Activated naive CD4-positive, alpha-beta T cell treated with anti-CD3 and anti-CD28 coated beads for 36 hours (primary cell): ENCODE measurements around the gene ZC3H7B. TPM values are rescaled to one million over a fixed set of nuclear protein-coding genes. Genes with fewer than 3 reads are reported as not detected.

Experiments
- CTCF ChIA-PET: fragments of 350-600 bp; sonication (Branson Sonifier 250); formaldehyde crosslinking; loops from one replicate; lab custom pipeline; 2021; ENCODE audit warnings: antibody characterized with exemption; lab: Charles Lee
- DNase-seq: peaks from one replicate; pipeline ENCODE4 v3.0.0-alpha.2; 2020
- H3K27ac Mint-ChIP-seq: one replicate; pipeline ENCODE4 v1.8.0; 2021; ENCODE audit warnings: mild to moderate bottlenecking, mixed read lengths
- H3K27me3 Mint-ChIP-seq: one replicate; pipeline ENCODE4 v1.8.0; 2021; ENCODE audit warnings: low read depth, mixed read lengths
- H3K36me3 Mint-ChIP-seq: one replicate; pipeline ENCODE4 v1.8.0; 2021; ENCODE audit warnings: low read depth, mixed read lengths
- H3K4me1 Mint-ChIP-seq: one replicate; pipeline ENCODE4 v1.8.0; 2021; ENCODE audit warnings: low read depth, mixed read lengths
- H3K4me3 Mint-ChIP-seq: one replicate; pipeline ENCODE4 v1.8.0; 2021; ENCODE audit warnings: mild to moderate bottlenecking, moderate library complexity, mixed read lengths
- H3K9me3 Mint-ChIP-seq: one replicate; pipeline ENCODE4 v1.8.0; 2021; ENCODE audit warnings: mixed read lengths
- intact Hi-C: fragments of 100-400 bp; cut with micrococcal nuclease; formaldehyde crosslinking; loops from one replicate; pipeline ENCODE4 v1.15.1; 2023
- total RNA-seq, 2 experiments: library from RNA; stranded (reverse); gene quantifications; one replicate each; pipeline ENCODE4 v1.2.3, GENCODE V29; 2021

The ZC3H7B gene
- total RNA-seq, 2 experiments from 2014 or later: 30.0 to 30.3 TPM

- H3K36me3 Mint-ChIP-seq: peaks cover 22% of the 10 kb centered on the region
- no peaks in the 10 kb centered on the region for H3K4me1 Mint-ChIP-seq
- no peak for DNase-seq
- intact Hi-C loops: no loop called here
- no peaks in the 10 kb centered on the region for H3K27me3 Mint-ChIP-seq
- no peak overlapping the region for H3K27ac Mint-ChIP-seq
- H3K9me3 Mint-ChIP-seq: no peaks in the 10 kb centered on the region
- H3K4me3 Mint-ChIP-seq: no peak overlapping the region
- CTCF ChIA-PET: no interaction called here
Measured at GRCh38 chr22:41351011-41351410, 49.7 kb downstream of the ZC3H7B start.

- no peak for DNase-seq
- CTCF ChIA-PET: no interaction called here
- H3K9me3 Mint-ChIP-seq: no peaks in the 10 kb centered on the region
- H3K36me3 Mint-ChIP-seq: peaks cover 22% of the 10 kb centered on the region
- no peaks in the 10 kb centered on the region for H3K4me1 Mint-ChIP-seq
- intact Hi-C loops: no loop called here
- H3K4me3 Mint-ChIP-seq: no peak overlapping the region
- H3K27ac Mint-ChIP-seq: no peak overlapping the region
- no peaks in the 10 kb centered on the region for H3K27me3 Mint-ChIP-seq
Measured at GRCh38 chr22:41352058-41352457, 50.7 kb downstream of the ZC3H7B start.

GRCh38 chr22:41353862-41354575 lies 52.7 kb downstream of the ZC3H7B start:
- Mint-ChIP-seq H3K36me3 (peaks cover 18% of the 10 kb centered on the region), H3K4me3 (no peak overlapping the region), H3K9me3 (no peaks in the 10 kb centered on the region), H3K4me1 (no peaks in the 10 kb centered on the region), H3K27ac (no peak overlapping the region), H3K27me3 (no peaks in the 10 kb centered on the region)
- CTCF ChIA-PET: no interaction called here
- intact Hi-C loops: no loop called here
- DNase-seq: no peak

GRCh38 chr22:41354979-41355378 lies 53.7 kb downstream of the ZC3H7B start:
- CTCF ChIA-PET: no interaction called here
- intact Hi-C loops: no loop called here
- DNase-seq: no peak
- H3K4me1 Mint-ChIP-seq: no peaks in the 10 kb centered on the region
- peaks cover 13% of the 10 kb centered on the region for H3K36me3 Mint-ChIP-seq
- no peak overlapping the region for H3K4me3 Mint-ChIP-seq
- no peaks in the 10 kb centered on the region for H3K27me3 Mint-ChIP-seq
- H3K9me3 Mint-ChIP-seq: no peaks in the 10 kb centered on the region
- no peak overlapping the region for H3K27ac Mint-ChIP-seq

GRCh38 chr22:41355895-41356294 lies 54.6 kb downstream of the ZC3H7B start:
- Mint-ChIP-seq H3K4me1 (no peaks in the 10 kb centered on the region), H3K4me3 (no peak overlapping the region), H3K9me3 (no peaks in the 10 kb centered on the region), H3K36me3 (peaks cover 5% of the 10 kb centered on the region), H3K27me3 (no peaks in the 10 kb centered on the region), H3K27ac (no peak overlapping the region)
- no peak for DNase-seq
- CTCF ChIA-PET: no interaction called here
- intact Hi-C loops: no loop called here

- Mint-ChIP-seq H3K27ac (no peak overlapping the region), H3K4me1 (no peaks in the 10 kb centered on the region), H3K9me3 (no peaks in the 10 kb centered on the region), H3K27me3 (no peaks in the 10 kb centered on the region), H3K4me3 (no peak overlapping the region), H3K36me3 (peaks cover 4% of the 10 kb centered on the region)
- no peak for DNase-seq
- intact Hi-C loops: no loop called here
- CTCF ChIA-PET: no interaction called here
Measured at GRCh38 chr22:41356430-41357028, 55.2 kb downstream of the ZC3H7B start.

GRCh38 chr22:41357191-41357590 lies 55.9 kb downstream of the ZC3H7B start:
- DNase-seq: no peak
- Mint-ChIP-seq H3K9me3 (no peaks in the 10 kb centered on the region), H3K4me1 (no peaks in the 10 kb centered on the region), H3K27ac (no peak overlapping the region), H3K4me3 (no peak overlapping the region), H3K36me3 (peaks cover 2% of the 10 kb centered on the region), H3K27me3 (no peaks in the 10 kb centered on the region)
- CTCF ChIA-PET: no interaction called here
- intact Hi-C loops: no loop called here

GRCh38 chr22:41358927-41359326 lies 57.6 kb downstream of the ZC3H7B start:
- intact Hi-C loops: no loop called here
- Mint-ChIP-seq H3K4me1 (no peaks in the 10 kb centered on the region), H3K27ac (no peak overlapping the region), H3K4me3 (no peak overlapping the region), H3K27me3 (no peaks in the 10 kb centered on the region), H3K36me3 (peaks cover 2% of the 10 kb centered on the region), H3K9me3 (no peaks in the 10 kb centered on the region)
- DNase-seq: no peak
- CTCF ChIA-PET: no interaction called here

- Mint-ChIP-seq H3K4me1 (no peaks in the 10 kb centered on the region), H3K27ac (no peak overlapping the region), H3K4me3 (no peak overlapping the region), H3K36me3 (peaks cover 2% of the 10 kb centered on the region), H3K27me3 (no peaks in the 10 kb centered on the region), H3K9me3 (no peaks in the 10 kb centered on the region)
- no peak for DNase-seq
- CTCF ChIA-PET: interaction anchor here (0.5 kb wide), 1 partner anchor 41 kb away, joined by 6 read pairs; no protein-coding TSS in a partner anchor
- intact Hi-C loops: no loop called here
Measured at GRCh38 chr22:41359376-41359775, 58.1 kb downstream of the ZC3H7B start.

- intact Hi-C loops: no loop called here
- CTCF ChIA-PET: interaction anchor here (0.5 kb wide), 1 partner anchor 40 kb away, joined by 6 read pairs; no protein-coding TSS in a partner anchor
- Mint-ChIP-seq H3K9me3 (no peaks in the 10 kb centered on the region), H3K27me3 (no peaks in the 10 kb centered on the region), H3K36me3 (no peaks in the 10 kb centered on the region), H3K4me1 (no peaks in the 10 kb centered on the region), H3K4me3 (no peak overlapping the region), H3K27ac (no peak overlapping the region)
- no peak for DNase-seq
Measured at GRCh38 chr22:41360126-41360525, 58.8 kb downstream of the ZC3H7B start.

GRCh38 chr22:41361716-41362310 lies 60.5 kb downstream of the ZC3H7B start:
- H3K4me1 Mint-ChIP-seq: peaks cover 4% of the 10 kb centered on the region
- CTCF ChIA-PET: interaction anchor here (0.6 kb wide), 1 partner anchor 1655 kb away, joined by 4 read pairs; no protein-coding TSS in a partner anchor
- H3K27me3 Mint-ChIP-seq: peaks cover 2% of the 10 kb centered on the region
- no peak for DNase-seq
- no peak overlapping the region for H3K27ac Mint-ChIP-seq
- H3K9me3 Mint-ChIP-seq: no peaks in the 10 kb centered on the region
- H3K4me3 Mint-ChIP-seq: no peak overlapping the region
- intact Hi-C loops: no loop called here
- no peaks in the 10 kb centered on the region for H3K36me3 Mint-ChIP-seq

GRCh38 chr22:41362615-41363014 lies 61.3 kb downstream of the ZC3H7B start:
- CTCF ChIA-PET: interaction anchor here (0.7 kb wide), 1 partner anchor 41 kb away, joined by 4 read pairs; no protein-coding TSS in a partner anchor
- Mint-ChIP-seq H3K27me3 (peaks cover 2% of the 10 kb centered on the region), H3K36me3 (no peaks in the 10 kb centered on the region), H3K27ac (no peak overlapping the region), H3K4me1 (peaks cover 4% of the 10 kb centered on the region), H3K9me3 (no peaks in the 10 kb centered on the region), H3K4me3 (no peak overlapping the region)
- DNase-seq: no peak
- intact Hi-C loops: no loop called here
